IPS-NIHi11 (cell line): ENCODE results near the gene OR52I1.

Experiments used
- DNase-seq: peaks from one replicate; pipeline ENCODE4 v3.0.0; 2012; ENCODE audit warnings: mixed read lengths, low spot score

The OR52I1 gene

DNA sequence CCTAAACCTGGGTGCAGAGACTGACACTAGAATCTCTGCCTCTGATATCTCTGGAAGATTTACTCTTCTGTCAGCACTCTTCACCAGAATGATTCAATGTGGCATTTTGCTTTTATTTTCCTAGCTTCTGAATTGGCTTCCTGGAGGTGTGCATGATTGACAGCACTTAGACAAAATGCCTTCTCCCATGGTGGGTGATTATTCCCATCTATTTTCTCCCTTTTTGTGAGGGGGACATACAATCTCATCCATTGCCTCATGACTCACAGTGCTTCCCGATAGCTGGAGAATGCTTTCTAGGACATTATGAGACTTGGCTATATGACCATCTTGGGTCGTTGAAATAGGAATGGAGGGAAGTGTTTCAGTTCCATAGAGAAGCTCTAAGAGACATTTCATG, 18.1 kb downstream of the OR52I1 start:
- no peak for DNase-seq

DNA sequence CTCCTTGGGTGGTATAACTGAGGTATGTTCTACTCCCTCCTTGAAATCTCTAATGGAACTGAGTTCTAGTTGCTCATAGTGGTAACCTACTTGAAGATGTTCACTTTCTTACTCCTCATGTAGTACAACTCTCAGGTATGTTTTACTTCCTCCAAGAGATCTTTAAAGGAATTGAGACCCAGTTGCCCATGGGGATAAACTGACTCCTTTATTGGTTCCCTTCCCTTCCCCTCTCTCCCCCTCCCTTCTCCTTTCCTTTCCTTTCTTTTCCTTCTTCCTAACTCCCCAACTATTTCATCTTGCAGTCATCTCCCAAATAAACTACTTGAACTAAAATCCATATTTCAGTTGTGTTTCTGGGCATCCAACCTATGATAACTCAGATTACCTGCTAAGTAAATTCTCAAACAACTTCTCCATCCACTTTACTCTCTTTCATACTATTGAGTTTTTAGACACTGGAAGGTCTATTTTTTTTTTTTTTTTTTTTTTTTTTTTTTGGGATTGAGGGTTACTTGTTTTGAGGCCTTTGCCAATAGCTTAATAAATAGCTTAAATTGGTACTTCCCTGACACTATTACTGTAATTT, 22.1 kb downstream of the OR52I1 start:
- DNase-seq: no peak

DNA sequence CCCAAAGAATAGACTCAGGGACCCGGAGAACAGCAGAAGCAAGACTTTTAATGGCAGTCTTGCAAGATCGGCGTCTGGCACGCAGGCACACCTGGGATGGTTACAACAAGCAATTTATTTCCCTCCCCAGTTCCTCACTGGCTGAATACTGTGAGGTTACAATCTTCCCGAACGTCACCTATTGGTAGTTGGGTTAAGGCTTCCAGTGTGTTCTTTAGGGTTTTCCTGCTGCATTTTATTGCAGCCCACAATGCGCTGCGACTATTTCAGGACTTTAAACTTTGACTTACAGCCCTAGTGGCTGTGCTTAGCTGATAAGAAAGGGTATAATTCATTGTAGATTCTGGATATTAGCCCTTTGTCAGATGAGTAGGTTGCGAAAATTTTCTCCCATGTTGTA, 25.7 kb downstream of the OR52I1 start:
- DNase-seq: no peak

DNA sequence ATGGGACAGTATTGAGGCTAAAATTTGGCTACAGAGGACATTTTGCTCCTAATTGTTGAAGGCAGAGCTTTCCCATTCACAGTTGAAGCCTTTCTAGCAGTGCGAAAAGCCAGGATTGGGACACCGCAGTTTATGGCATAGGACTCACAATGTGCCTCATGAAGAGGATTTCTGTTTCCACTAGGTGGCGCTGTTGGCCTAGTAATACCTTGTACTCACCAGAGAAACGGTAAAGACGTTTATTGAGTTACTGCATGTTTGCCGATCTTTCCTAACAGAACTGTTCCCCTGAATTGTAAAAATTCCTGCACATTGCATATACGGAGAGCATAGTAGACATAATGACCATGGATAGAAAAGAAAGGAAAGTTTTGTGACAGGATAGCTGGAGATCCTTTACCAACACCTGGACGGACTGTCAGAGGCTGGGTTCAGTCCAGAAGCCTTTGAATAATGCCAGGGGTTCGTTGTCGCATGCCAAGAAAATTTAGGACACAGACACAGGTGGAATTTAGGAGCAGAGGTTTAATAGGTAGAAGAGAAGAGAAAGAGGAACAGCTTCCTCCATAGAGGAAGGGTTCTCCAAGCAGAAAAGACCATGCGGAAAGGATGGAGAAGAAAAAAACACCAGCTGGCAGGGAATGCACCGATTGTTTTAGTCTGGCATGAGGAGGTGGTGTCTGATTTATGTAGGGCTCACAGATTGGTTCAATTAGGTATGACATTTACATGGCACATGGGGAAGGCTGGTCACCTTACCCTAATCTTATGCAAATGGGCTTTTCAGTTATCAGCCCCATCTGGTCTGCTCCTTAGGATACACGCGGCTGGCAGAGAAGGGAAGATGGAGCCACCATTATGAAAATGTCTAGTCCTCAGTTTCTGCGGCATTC, 32.6 kb downstream of the OR52I1 start:
- DNase-seq: peak; percentile 50

DNA sequence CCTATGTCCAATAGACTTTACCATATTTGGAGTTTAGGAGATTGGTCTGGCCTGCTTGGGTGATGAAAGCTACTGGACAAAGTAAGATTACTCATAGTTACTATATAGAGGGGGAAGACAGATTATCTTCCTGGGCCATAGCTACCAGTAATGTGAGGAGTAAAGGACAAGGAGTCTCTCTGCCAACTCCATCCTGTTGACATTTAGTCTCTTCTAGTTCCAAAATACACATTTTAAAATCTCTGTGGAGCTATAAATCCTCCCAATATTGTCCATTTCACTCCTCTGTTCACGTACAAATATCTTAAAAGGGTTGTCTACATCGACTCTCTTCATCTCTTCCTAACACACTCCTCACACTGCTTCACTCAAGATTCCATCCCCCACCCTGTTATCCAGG, 42.3 kb downstream of the OR52I1 start:
- DNase-seq: no peak

DNA sequence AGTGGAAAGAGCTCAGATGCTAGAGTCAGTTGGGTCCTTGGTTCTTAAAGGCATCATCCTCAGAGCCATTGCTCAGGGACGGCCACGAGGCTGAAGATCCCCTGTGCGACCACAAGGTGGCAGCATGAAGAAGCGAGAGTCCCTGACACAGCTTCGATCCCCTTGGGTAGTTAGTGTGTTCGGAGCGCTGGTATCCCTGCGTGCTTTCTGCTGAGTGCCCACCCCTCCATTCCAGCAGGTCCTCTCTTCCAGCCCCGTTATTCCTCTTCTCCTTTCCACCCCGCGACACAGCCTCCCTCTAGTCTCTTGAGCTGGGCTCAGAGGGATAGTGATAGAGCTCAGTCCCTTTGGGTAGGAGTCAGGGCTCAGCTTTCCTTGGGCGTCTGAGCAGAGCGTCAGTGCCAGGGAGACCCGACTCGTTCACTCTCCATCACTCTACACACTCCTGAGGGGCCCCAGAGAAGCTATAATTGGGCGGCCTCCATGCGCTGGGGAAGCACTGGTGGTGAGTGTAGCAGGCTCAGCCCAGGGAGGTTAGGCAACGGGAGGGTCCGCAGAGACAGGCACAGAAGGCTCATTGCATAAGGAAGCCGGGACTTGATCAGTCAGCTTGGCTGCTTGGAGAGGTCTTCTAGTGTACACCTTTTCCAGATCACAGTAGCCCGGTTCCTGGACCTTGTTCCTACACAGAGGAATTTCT, 43.3 kb downstream of the OR52I1 start, which contains the start of gene OR51D1:
Gene OR51D1, plus strand, starts transcription at position 516 of the 700 bp plus-strand sequence. CDS start 2,314 bp downstream, outside the sequence.
- peak; percentile 84 for DNase-seq

DNA sequence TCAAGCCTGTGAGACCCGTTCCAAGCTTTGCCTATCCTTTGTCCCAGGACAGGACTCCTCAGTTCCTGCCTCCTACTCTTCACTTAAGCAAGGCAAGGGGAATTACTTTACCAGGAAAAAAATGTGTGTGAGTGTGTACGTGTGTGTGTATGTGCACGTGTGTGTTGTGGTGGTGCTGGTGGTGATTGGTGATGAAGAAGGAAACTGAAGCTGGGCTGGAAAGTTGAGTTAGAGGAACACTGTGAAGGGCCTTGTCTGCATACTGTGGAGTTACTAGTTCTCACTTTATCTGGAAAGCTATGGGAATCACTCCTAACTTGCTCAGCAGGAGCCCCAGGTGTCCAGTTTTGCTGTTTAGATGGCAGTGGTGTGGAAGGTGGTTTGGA, 43.8 kb downstream of the OR52I1 start:
- DNase-seq: no peak

DNA sequence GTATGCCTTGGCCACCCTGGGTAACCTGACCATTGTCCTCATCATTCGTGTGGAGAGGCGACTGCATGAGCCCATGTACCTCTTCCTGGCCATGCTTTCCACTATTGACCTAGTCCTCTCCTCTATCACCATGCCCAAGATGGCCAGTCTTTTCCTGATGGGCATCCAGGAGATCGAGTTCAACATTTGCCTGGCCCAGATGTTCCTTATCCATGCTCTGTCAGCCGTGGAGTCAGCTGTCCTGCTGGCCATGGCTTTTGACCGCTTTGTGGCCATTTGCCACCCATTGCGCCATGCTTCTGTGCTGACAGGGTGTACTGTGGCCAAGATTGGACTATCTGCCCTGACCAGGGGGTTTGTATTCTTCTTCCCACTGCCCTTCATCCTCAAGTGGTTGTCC, 46.1 kb downstream of the OR52I1 start:
- DNase-seq: no peak

DNA sequence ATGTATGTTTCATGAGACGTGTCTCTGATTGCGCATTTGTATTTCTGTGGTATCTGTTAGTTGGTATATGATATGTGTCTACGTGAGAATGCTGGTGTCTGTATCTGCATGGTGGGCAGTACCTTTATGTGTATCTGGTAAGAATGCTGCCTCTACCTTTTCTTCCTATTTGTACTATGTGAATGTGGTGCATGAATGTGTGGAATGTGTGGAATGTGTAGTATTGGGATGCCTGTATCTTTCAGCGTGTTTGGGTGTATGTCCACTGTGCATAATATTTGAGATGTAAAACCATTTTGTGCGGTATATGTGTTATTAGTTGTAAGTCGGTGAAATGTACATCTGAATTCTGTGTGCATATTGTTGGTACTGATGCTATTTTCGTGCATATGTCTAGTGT, 47.7 kb downstream of the OR52I1 start:
- DNase-seq: no peak

DNA sequence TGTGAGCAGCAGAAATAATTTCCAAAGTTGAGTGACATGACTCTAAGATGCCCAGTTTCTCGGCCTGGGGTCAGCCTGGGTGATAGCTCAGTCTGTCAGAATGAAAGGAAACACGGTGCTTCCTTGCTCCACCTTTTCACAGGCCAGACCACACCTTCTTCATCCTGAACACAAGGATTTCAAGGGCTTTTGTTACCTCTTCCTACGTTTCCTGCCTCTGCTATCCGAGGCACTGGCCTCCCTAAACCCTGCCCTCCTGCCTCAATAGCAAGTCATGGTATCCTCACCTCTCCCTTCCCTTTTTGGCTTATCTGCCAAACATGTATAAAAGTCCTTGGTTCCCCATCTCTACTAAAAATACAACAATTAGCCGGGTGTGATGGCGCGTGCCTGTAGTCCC, 48.2 kb downstream of the OR52I1 start:
- no peak for DNase-seq

DNA sequence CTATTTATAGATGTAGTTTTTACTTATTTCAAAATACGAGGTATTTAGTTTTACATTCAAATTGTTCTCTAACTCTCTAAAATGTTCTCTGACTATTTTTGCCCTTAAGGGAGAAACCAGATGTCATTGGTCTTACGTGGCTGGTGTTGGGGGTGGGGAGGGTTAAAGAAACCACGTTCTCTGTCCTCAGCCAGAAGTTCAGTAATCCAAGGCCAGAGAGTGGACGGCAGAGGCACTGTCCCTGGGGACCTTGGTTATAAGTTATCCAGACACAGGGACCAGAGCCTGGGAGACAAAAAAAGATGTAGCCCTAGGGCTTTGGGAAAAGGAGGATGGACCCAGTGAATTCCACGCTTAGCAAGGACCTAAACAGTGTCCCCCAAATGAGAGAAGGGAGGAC, 49.2 kb downstream of the OR52I1 start:
- DNase-seq: no peak

DNA sequence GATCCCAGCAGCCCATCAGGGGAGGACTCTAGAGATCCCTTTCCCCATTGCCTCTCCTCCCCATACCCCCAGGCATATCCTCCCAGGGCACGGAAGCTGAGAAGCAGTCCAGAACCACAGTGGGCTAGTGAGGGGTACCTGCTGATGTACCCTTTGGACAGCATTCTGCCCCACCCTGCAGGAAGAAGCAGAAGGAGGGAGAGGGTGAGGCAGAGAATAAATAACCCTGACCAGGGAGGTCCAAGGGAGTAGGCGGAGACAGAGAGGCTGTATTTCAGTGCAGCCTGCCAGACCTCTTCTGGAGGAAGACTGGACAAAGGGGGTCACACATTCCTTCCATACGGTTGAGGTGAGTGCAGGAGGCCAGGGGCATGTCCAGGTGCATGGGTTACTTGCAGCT, 49.8 kb downstream of the OR52I1 start, which contains the start of gene OR51E1:
Gene OR51E1, plus strand, starts transcription at position 301 of the 400 bp plus-strand sequence. CDS start 8,545 bp downstream, outside the sequence.
- DNase-seq: no peak

DNA sequence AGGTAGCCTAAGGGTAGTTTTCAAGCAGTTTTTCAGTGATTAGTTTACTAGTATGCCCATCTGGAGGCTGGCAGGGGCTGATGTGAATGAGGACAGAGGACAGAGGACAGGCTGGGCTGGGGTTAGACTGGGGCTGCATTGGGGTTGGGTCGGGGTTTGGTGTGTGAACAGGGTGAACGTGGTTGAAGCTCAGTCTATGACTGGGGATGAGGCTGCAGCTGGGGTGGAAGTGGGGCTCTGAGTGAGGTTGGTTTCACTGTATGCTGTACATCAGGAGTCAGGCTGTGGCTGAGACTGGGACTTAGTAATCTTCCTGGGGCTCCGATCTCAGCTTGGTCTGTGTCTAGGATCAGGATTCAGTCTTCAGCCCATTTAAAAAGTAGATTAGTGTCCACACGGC, 50.4 kb downstream of the OR52I1 start:
- DNase-seq: no peak
